Activated CD4-positive, alpha-beta memory T cell treated with anti-CD3 and anti-CD28 coated beads, Interleukin-2, amount 10 ng/mL, durations not matched to agents 7 days and 5 days (primary cell): Measurements from ENCODE around the gene SLC26A8. TPM values are rescaled to one million over a fixed set of nuclear protein-coding genes. Genes with fewer than 3 reads are reported as not detected.
"Not testable (repeated sequence)": the region's sequence is repeated elsewhere in the genome, so short reads cannot be mapped to it uniquely, and the experiment has no call there.

Experiments used
- CTCF ChIA-PET: fragments of 350-600 bp; sonication (Branson Sonifier 250); formaldehyde crosslinking; loops from one replicate; lab custom pipeline; 2021; ENCODE audit warnings: antibody characterized with exemption, inconsistent platforms; lab: Charles Lee
- POLR2A ChIA-PET: fragments of 350-600 bp; sonication (Branson Sonifier 250); formaldehyde crosslinking; loops from one replicate; lab custom pipeline; 2021; ENCODE audit warnings: antibody characterized with exemption; lab: Charles Lee
- DNase-seq: peaks from one replicate; pipeline ENCODE4 v3.0.0-alpha.2; 2020
- H3K27ac Mint-ChIP-seq: one replicate; pipeline ENCODE4 v1.8.0; 2021; ENCODE audit warnings: mild to moderate bottlenecking, mixed read lengths
- H3K27me3 Mint-ChIP-seq: one replicate; pipeline ENCODE4 v1.8.0; 2021; ENCODE audit warnings: mixed read lengths
- H3K36me3 Mint-ChIP-seq: one replicate; pipeline ENCODE4 v1.8.0; 2021; ENCODE audit warnings: low read depth, mixed read lengths
- H3K4me1 Mint-ChIP-seq: one replicate; pipeline ENCODE4 v1.8.0; 2021; ENCODE audit warnings: mixed read lengths
- H3K4me3 Mint-ChIP-seq: one replicate; pipeline ENCODE4 v1.8.0; 2021; ENCODE audit warnings: mild to moderate bottlenecking, mixed read lengths
- H3K9me3 Mint-ChIP-seq: one replicate; pipeline ENCODE4 v1.8.0; 2021; ENCODE audit warnings: mixed read lengths
- total RNA-seq, 2 experiments: library from RNA; stranded (reverse); gene quantifications; one replicate each; pipeline ENCODE4 v1.2.3, GENCODE V29; 2021

The SLC26A8 gene
- total RNA-seq, 2 experiments from 2014 or later: not detected

- no peaks in the 10 kb centered on the region for H3K9me3 Mint-ChIP-seq
- H3K27ac Mint-ChIP-seq: no peak overlapping the region
- H3K4me3 Mint-ChIP-seq: no peak overlapping the region
- H3K27me3 Mint-ChIP-seq: peaks cover 21% of the 10 kb centered on the region
- H3K36me3 Mint-ChIP-seq: no peaks in the 10 kb centered on the region
- ChIA-PET POLR2A (no interaction called here), CTCF (no interaction called here)
- H3K4me1 Mint-ChIP-seq: no peaks in the 10 kb centered on the region
- no peak for DNase-seq
Measured at GRCh38 chr6:35980991-35981645, 43.3 kb downstream of the SLC26A8 start.

GRCh38 chr6:35980126-35980525 lies 44.3 kb downstream of the SLC26A8 start:
- not testable (repeated sequence) for H3K4me3 Mint-ChIP-seq, H3K4me1 Mint-ChIP-seq, H3K36me3 Mint-ChIP-seq, DNase-seq, H3K27ac Mint-ChIP-seq, H3K9me3 Mint-ChIP-seq
- ChIA-PET CTCF (interaction anchor here (1.2 kb wide), 1 partner anchor 115 kb away, joined by 3 read pairs; no protein-coding TSS in a partner anchor), POLR2A (interaction anchor here (1.2 kb wide), 1 partner anchor 47 kb away, joined by 3 read pairs; the partner anchor contains the start of gene MAPK14)
- peaks cover 21% of the 10 kb centered on the region for H3K27me3 Mint-ChIP-seq

- peaks cover 13% of the 10 kb centered on the region for H3K27me3 Mint-ChIP-seq
- POLR2A ChIA-PET: no interaction called here
- CTCF ChIA-PET: no interaction called here
Measured at GRCh38 chr6:35977308-35977707, 47.1 kb downstream of the SLC26A8 start.

GRCh38 chr6:35973670-35974222 lies 50.7 kb downstream of the SLC26A8 start:
- Mint-ChIP-seq H3K4me1 (peaks cover 12% of the 10 kb centered on the region), H3K4me3 (no peak overlapping the region), H3K9me3 (no peaks in the 10 kb centered on the region), H3K27me3 (peaks cover 1% of the 10 kb centered on the region), H3K27ac (peak overlapping the region; percentile 6), H3K36me3 (no peaks in the 10 kb centered on the region)
- CTCF ChIA-PET: interaction anchor here (1.0 kb wide), 1 partner anchor 367 kb away, joined by 3 read pairs; no protein-coding TSS in a partner anchor
- peak; percentile 66 for DNase-seq
- POLR2A ChIA-PET: no interaction called here

More at GRCh38 chr6:35977308-35977707, 47.1 kb downstream of the SLC26A8 start:
- Mint-ChIP-seq H3K4me1 (peaks cover 12% of the 10 kb centered on the region), H3K27ac (no peak overlapping the region), H3K36me3 (no peaks in the 10 kb centered on the region), H3K4me3 (no peak overlapping the region), H3K9me3 (no peaks in the 10 kb centered on the region)
- DNase-seq: no peak

GRCh38 chr6:35972471-35973367 lies 51.7 kb downstream of the SLC26A8 start:
- H3K9me3 Mint-ChIP-seq: no peaks in the 10 kb centered on the region
- H3K27me3 Mint-ChIP-seq: peaks cover 1% of the 10 kb centered on the region
- no peaks in the 10 kb centered on the region for H3K36me3 Mint-ChIP-seq
- ChIA-PET CTCF (interaction anchor here (1.0 kb wide), 1 partner anchor 368 kb away, joined by 3 read pairs; no protein-coding TSS in a partner anchor), POLR2A (no interaction called here)
- H3K4me1 Mint-ChIP-seq: peaks cover 12% of the 10 kb centered on the region
- no peak overlapping the region for H3K4me3 Mint-ChIP-seq
- no peak for DNase-seq
- no peak overlapping the region for H3K27ac Mint-ChIP-seq

- Mint-ChIP-seq H3K4me1 (peaks cover 12% of the 10 kb centered on the region), H3K27ac (no peak overlapping the region), H3K9me3 (no peaks in the 10 kb centered on the region), H3K36me3 (no peaks in the 10 kb centered on the region), H3K4me3 (no peak overlapping the region), H3K27me3 (peaks cover 10% of the 10 kb centered on the region)
- POLR2A ChIA-PET: no interaction called here
- DNase-seq: no peak
- CTCF ChIA-PET: no interaction called here
Measured at GRCh38 chr6:35970181-35970580, 54.3 kb downstream of the SLC26A8 start.

GRCh38 chr6:35969646-35970045 lies 54.8 kb downstream of the SLC26A8 start:
- H3K36me3 Mint-ChIP-seq: no peaks in the 10 kb centered on the region
- H3K4me3 Mint-ChIP-seq: no peak overlapping the region
- H3K27me3 Mint-ChIP-seq: peaks cover 10% of the 10 kb centered on the region
- H3K9me3 Mint-ChIP-seq: no peaks in the 10 kb centered on the region
- ChIA-PET CTCF (no interaction called here), POLR2A (no interaction called here)
- H3K4me1 Mint-ChIP-seq: peaks cover 12% of the 10 kb centered on the region
- H3K27ac Mint-ChIP-seq: no peak overlapping the region
- DNase-seq: no peak

- DNase-seq: no peak
- H3K4me3 Mint-ChIP-seq: no peak overlapping the region
- H3K9me3 Mint-ChIP-seq: no peaks in the 10 kb centered on the region
- H3K27ac Mint-ChIP-seq: no peak overlapping the region
- POLR2A ChIA-PET: no interaction called here
- H3K36me3 Mint-ChIP-seq: no peaks in the 10 kb centered on the region
- peaks cover 4% of the 10 kb centered on the region for H3K4me1 Mint-ChIP-seq
- peaks cover 10% of the 10 kb centered on the region for H3K27me3 Mint-ChIP-seq
- CTCF ChIA-PET: no interaction called here
Measured at GRCh38 chr6:35968821-35969220, 55.6 kb downstream of the SLC26A8 start.

- no peaks in the 10 kb centered on the region for H3K36me3 Mint-ChIP-seq
Measured at GRCh38 chr6:35967076-35967774, 57.2 kb downstream of the SLC26A8 start.

GRCh38 chr6:35962779-35963560 lies 61.5 kb downstream of the SLC26A8 start:
- H3K4me3 Mint-ChIP-seq: no peak overlapping the region
- no peaks in the 10 kb centered on the region for H3K36me3 Mint-ChIP-seq
- H3K9me3 Mint-ChIP-seq: no peaks in the 10 kb centered on the region
- DNase-seq: no peak
- no peaks in the 10 kb centered on the region for H3K4me1 Mint-ChIP-seq
- ChIA-PET POLR2A (no interaction called here), CTCF (no interaction called here)
- peaks cover 52% of the 10 kb centered on the region for H3K27me3 Mint-ChIP-seq
- H3K27ac Mint-ChIP-seq: no peak overlapping the region

More at GRCh38 chr6:35967076-35967774, 57.2 kb downstream of the SLC26A8 start:
- Mint-ChIP-seq H3K9me3 (no peaks in the 10 kb centered on the region), H3K27ac (no peak overlapping the region), H3K27me3 (peaks cover 21% of the 10 kb centered on the region), H3K4me1 (no peaks in the 10 kb centered on the region), H3K4me3 (no peak overlapping the region)
- ChIA-PET CTCF (interaction anchor here (1.6 kb wide), 1 partner anchor 128 kb away, joined by 3 read pairs; no protein-coding TSS in a partner anchor), POLR2A (no interaction called here)
- no peak for DNase-seq

GRCh38 chr6:35960187-35960586 lies 64.3 kb downstream of the SLC26A8 start:
- no peak overlapping the region for H3K27ac Mint-ChIP-seq
- H3K4me3 Mint-ChIP-seq: no peak overlapping the region
- no peaks in the 10 kb centered on the region for H3K4me1 Mint-ChIP-seq
- no peaks in the 10 kb centered on the region for H3K9me3 Mint-ChIP-seq
- no peaks in the 10 kb centered on the region for H3K36me3 Mint-ChIP-seq
- ChIA-PET POLR2A (no interaction called here), CTCF (interaction anchor here (1.2 kb wide), 1 partner anchor 12 kb away, joined by 3 read pairs; no protein-coding TSS in a partner anchor)
- peaks cover 46% of the 10 kb centered on the region for H3K27me3 Mint-ChIP-seq
- no peak for DNase-seq

GRCh38 chr6:35955970-35956369 lies 68.5 kb downstream of the SLC26A8 start:
- Mint-ChIP-seq H3K4me3 (no peak overlapping the region), H3K27ac (no peak overlapping the region), H3K9me3 (no peaks in the 10 kb centered on the region), H3K27me3 (peaks cover 29% of the 10 kb centered on the region), H3K36me3 (no peaks in the 10 kb centered on the region), H3K4me1 (peaks cover 12% of the 10 kb centered on the region)
- ChIA-PET CTCF (interaction anchor here (1.0 to 1.3 kb wide), 2 partner anchors 34 to 163 kb away, joined by 3 to 4 read pairs; partner anchors contain the start of gene SRPK1), POLR2A (no interaction called here)
- no peak for DNase-seq
